Karpas-422 (cell line): ENCODE measurements around the gene SNX20. TPM values are rescaled to one million over a fixed set of nuclear protein-coding genes. Genes with fewer than 3 reads are reported as not detected.

Experiments
- DNase-seq: peaks from one replicate; pipeline ENCODE4 v3.0.0-alpha.2; 2015
- H2AFZ ChIP-seq: fragments of 200-600 bp; sonication (generic); 2 replicates; pipeline ENCODE4 v1.6.1; 2014; ENCODE audit warnings: antibody characterized with exemption, low read length, mixed read lengths
- H3K27ac ChIP-seq: fragments of 200-600 bp; sonication (generic); 2 replicates; pipeline ENCODE4 v1.5.1; 2014; ENCODE audit warnings: mild to moderate bottlenecking, low read length, moderate library complexity
- H3K27me3 ChIP-seq: fragments of 200-600 bp; sonication (generic); 2 replicates; pipeline ENCODE4 v1.6.1; 2014; ENCODE audit warnings: low read length, mixed read lengths
- H3K36me3 ChIP-seq: fragments of 200-600 bp; sonication (generic); 2 replicates; pipeline ENCODE4 v1.6.1; 2014; ENCODE audit warnings: low read length, mixed read lengths; ENCODE audit not compliant: insufficient read depth
- H3K4me1 ChIP-seq: fragments of 200-600 bp; sonication (generic); 2 replicates; pipeline ENCODE4 v1.6.1; 2014; ENCODE audit warnings: mild to moderate bottlenecking, low read length, mixed read lengths
- H3K4me2 ChIP-seq: fragments of 200-600 bp; sonication (generic); 2 replicates; pipeline ENCODE4 v1.6.1; 2014; ENCODE audit warnings: low read length, low read depth, mild to moderate bottlenecking; ENCODE audit not compliant: poor library complexity, severe bottlenecking
- H3K4me3 ChIP-seq: fragments of 200-600 bp; sonication (generic); 2 replicates; pipeline ENCODE4 v1.5.1; 2014; ENCODE audit warnings: mild to moderate bottlenecking, antibody characterized with exemption, low read length, mixed read lengths
- H3K79me2 ChIP-seq: fragments of 200-600 bp; sonication (generic); 2 replicates; pipeline ENCODE4 v1.6.1; 2014; ENCODE audit warnings: mild to moderate bottlenecking, low read length, mixed read lengths
- H3K9ac ChIP-seq: fragments of 200-600 bp; sonication (generic); 2 replicates; pipeline ENCODE4 v1.6.0; 2014; ENCODE audit warnings: low read length
- H3K9me2 ChIP-seq: fragments of 200-600 bp; sonication (generic), shearing (Covaris generic); replicated peaks from 2 replicates; pipeline ENCODE4 v1.6.0; 2014; ENCODE audit warnings: mild to moderate bottlenecking, low read length, moderate library complexity; ENCODE audit not compliant: insufficient read depth
- H3K9me3 ChIP-seq: fragments of 300-700, 200-600 bp; sonication (generic); 2 replicates; pipeline ENCODE4 v1.6.1; 2014; ENCODE audit warnings: low read length, mixed read lengths
- H4K20me1 ChIP-seq: fragments of 200-600 bp; sonication (generic); 2 replicates; pipeline ENCODE4 v1.6.1; 2014; ENCODE audit warnings: mild to moderate bottlenecking, antibody characterized with exemption, low read length, low read depth; ENCODE audit not compliant: insufficient read depth
- total RNA-seq: library from RNA; depleted of rRNA; stranded (reverse); fragments of >200 nt; shearing (Covaris generic); gene quantifications from 2 replicates; pipeline ENCODE4 v1.2.3, GENCODE V29; 2014; ENCODE audit warnings: low replicate concordance

SNX20 gene
- total RNA-seq, 1 experiment from 2014 or later, result 10.2 TPM

GRCh38 chr16:50718061-50718760, 37.1 kb upstream of the SNX20 start:
- no peaks in the 10 kb centered on the region for H3K9me3 ChIP-seq
- DNase-seq, result no peak
- H2AFZ ChIP-seq, result no peak overlapping the region
- no peaks in the 10 kb centered on the region for H3K27me3 ChIP-seq
- no peak overlapping the region for H3K4me2 ChIP-seq
- no peaks in the 10 kb centered on the region for H4K20me1 ChIP-seq
- H3K4me1 ChIP-seq, result 0 out of 2 replicates have a peak, but pooled peaks cover 2% of the 10 kb centered on the region
- no peaks in the 10 kb centered on the region for H3K9me2 ChIP-seq
- H3K4me3 ChIP-seq, result no peak overlapping the region
- H3K9ac ChIP-seq, result no peak overlapping the region
- H3K36me3 ChIP-seq, result no peaks in the 10 kb centered on the region
- H3K79me2 ChIP-seq, result no peaks in the 10 kb centered on the region
- H3K27ac ChIP-seq, result no peak overlapping the region

GRCh38 chr16:50717494-50717893, 36.4 kb upstream of the SNX20 start:
- no peaks in the 10 kb centered on the region for H3K9me2 ChIP-seq
- H3K9ac ChIP-seq, result no peak overlapping the region
- H3K27ac ChIP-seq, result no peak overlapping the region
- H3K4me2 ChIP-seq, result no peak overlapping the region
- H3K36me3 ChIP-seq, result no peaks in the 10 kb centered on the region
- no peak overlapping the region for H2AFZ ChIP-seq
- H4K20me1 ChIP-seq, result no peaks in the 10 kb centered on the region
- no peaks in the 10 kb centered on the region for H3K27me3 ChIP-seq
- no peak for DNase-seq
- no peaks in the 10 kb centered on the region for H3K9me3 ChIP-seq
- H3K4me1 ChIP-seq, result 0 out of 2 replicates have a peak, but pooled peaks cover 2% of the 10 kb centered on the region
- no peak overlapping the region for H3K4me3 ChIP-seq
- H3K79me2 ChIP-seq, result no peaks in the 10 kb centered on the region

GRCh38 chr16:50717091-50717490, 36.0 kb upstream of the SNX20 start:
- H3K9me3 ChIP-seq, result no peaks in the 10 kb centered on the region
- no peaks in the 10 kb centered on the region for H3K9me2 ChIP-seq
- H3K4me3 ChIP-seq, result no peak overlapping the region
- no peak overlapping the region for H3K27ac ChIP-seq
- no peaks in the 10 kb centered on the region for H3K79me2 ChIP-seq
- H3K4me2 ChIP-seq, result no peak overlapping the region
- H3K36me3 ChIP-seq, result no peaks in the 10 kb centered on the region
- H4K20me1 ChIP-seq, result no peaks in the 10 kb centered on the region
- 0 out of 2 replicates have a peak, but pooled peaks cover 2% of the 10 kb centered on the region for H3K4me1 ChIP-seq
- no peak for DNase-seq
- no peaks in the 10 kb centered on the region for H3K27me3 ChIP-seq
- no peak overlapping the region for H2AFZ ChIP-seq
- H3K9ac ChIP-seq, result no peak overlapping the region

GRCh38 chr16:50712956-50713355, 31.8 kb upstream of the SNX20 start:
- no peaks in the 10 kb centered on the region for H3K79me2 ChIP-seq
- no peak overlapping the region for H3K9ac ChIP-seq
- H3K27me3 ChIP-seq, result no peaks in the 10 kb centered on the region
- no peak overlapping the region for H2AFZ ChIP-seq
- H3K9me2 ChIP-seq, result no peaks in the 10 kb centered on the region
- no peaks in the 10 kb centered on the region for H4K20me1 ChIP-seq
- H3K4me1 ChIP-seq, result peaks cover 9% of the 10 kb centered on the region
- no peaks in the 10 kb centered on the region for H3K36me3 ChIP-seq
- no peak for DNase-seq
- H3K4me3 ChIP-seq, result no peak overlapping the region
- no peaks in the 10 kb centered on the region for H3K9me3 ChIP-seq
- no peak overlapping the region for H3K27ac ChIP-seq
- H3K4me2 ChIP-seq, result no peak overlapping the region

- Histone ChIP-seq H3K4me2 (no peak overlapping the region), H3K4me3 (no peak overlapping the region), H3K4me1 (peaks cover 9% of the 10 kb centered on the region), H3K9me3 (no peaks in the 10 kb centered on the region), H3K9me2 (no peaks in the 10 kb centered on the region), H3K27me3 (no peaks in the 10 kb centered on the region), H4K20me1 (no peaks in the 10 kb centered on the region), H3K27ac (no peak overlapping the region), H2AFZ (no peak overlapping the region), H3K9ac (no peak overlapping the region), H3K79me2 (no peaks in the 10 kb centered on the region), H3K36me3 (no peaks in the 10 kb centered on the region)
- no peak for DNase-seq
Observed at GRCh38 chr16:50712560-50712898, 31.4 kb upstream of the SNX20 start.

GRCh38 chr16:50711862-50712559, 30.9 kb upstream of the SNX20 start:
- no peak overlapping the region for H2AFZ ChIP-seq
- H4K20me1 ChIP-seq, result no peaks in the 10 kb centered on the region
- no peak overlapping the region for H3K9ac ChIP-seq
- H3K9me3 ChIP-seq, result no peaks in the 10 kb centered on the region
- H3K4me2 ChIP-seq, result no peak overlapping the region
- no peak overlapping the region for H3K27ac ChIP-seq
- no peaks in the 10 kb centered on the region for H3K36me3 ChIP-seq
- H3K27me3 ChIP-seq, result no peaks in the 10 kb centered on the region
- H3K9me2 ChIP-seq, result no peaks in the 10 kb centered on the region
- no peaks in the 10 kb centered on the region for H3K79me2 ChIP-seq
- H3K4me1 ChIP-seq, result peaks cover 9% of the 10 kb centered on the region
- H3K4me3 ChIP-seq, result no peak overlapping the region
- DNase-seq, result no peak

GRCh38 chr16:50711040-50711439, 29.9 kb upstream of the SNX20 start:
- no peaks in the 10 kb centered on the region for H3K9me3 ChIP-seq
- no peak overlapping the region for H2AFZ ChIP-seq
- no peak overlapping the region for H3K4me3 ChIP-seq
- no peaks in the 10 kb centered on the region for H4K20me1 ChIP-seq
- H3K36me3 ChIP-seq, result no peaks in the 10 kb centered on the region
- DNase-seq, result no peak
- no peak overlapping the region for H3K9ac ChIP-seq
- H3K27ac ChIP-seq, result no peak overlapping the region
- no peaks in the 10 kb centered on the region for H3K27me3 ChIP-seq
- no peaks in the 10 kb centered on the region for H3K79me2 ChIP-seq
- no peak overlapping the region for H3K4me2 ChIP-seq
- no peaks in the 10 kb centered on the region for H3K9me2 ChIP-seq
- peaks cover 9% of the 10 kb centered on the region for H3K4me1 ChIP-seq

GRCh38 chr16:50709980-50710379, 28.9 kb upstream of the SNX20 start:
- Histone ChIP-seq H3K4me2 (no peak overlapping the region), H3K27ac (no peak overlapping the region), H3K9me2 (no peaks in the 10 kb centered on the region), H3K4me1 (peaks cover 9% of the 10 kb centered on the region), H3K36me3 (no peaks in the 10 kb centered on the region), H3K9ac (no peak overlapping the region), H3K79me2 (no peaks in the 10 kb centered on the region), H2AFZ (no peak overlapping the region), H3K9me3 (no peaks in the 10 kb centered on the region), H4K20me1 (no peaks in the 10 kb centered on the region), H3K27me3 (no peaks in the 10 kb centered on the region), H3K4me3 (no peak overlapping the region)
- DNase-seq, result no peak
